ENCODE measurements around the gene TBXA2R. TPM values are rescaled to one million over a fixed set of nuclear protein-coding genes. Genes with fewer than 3 reads are reported as not detected.

Gene TBXA2R
- polyA plus RNA-seq, 4 donors: 1.4 to 3.9 (median 3.2) TPM

DNA sequence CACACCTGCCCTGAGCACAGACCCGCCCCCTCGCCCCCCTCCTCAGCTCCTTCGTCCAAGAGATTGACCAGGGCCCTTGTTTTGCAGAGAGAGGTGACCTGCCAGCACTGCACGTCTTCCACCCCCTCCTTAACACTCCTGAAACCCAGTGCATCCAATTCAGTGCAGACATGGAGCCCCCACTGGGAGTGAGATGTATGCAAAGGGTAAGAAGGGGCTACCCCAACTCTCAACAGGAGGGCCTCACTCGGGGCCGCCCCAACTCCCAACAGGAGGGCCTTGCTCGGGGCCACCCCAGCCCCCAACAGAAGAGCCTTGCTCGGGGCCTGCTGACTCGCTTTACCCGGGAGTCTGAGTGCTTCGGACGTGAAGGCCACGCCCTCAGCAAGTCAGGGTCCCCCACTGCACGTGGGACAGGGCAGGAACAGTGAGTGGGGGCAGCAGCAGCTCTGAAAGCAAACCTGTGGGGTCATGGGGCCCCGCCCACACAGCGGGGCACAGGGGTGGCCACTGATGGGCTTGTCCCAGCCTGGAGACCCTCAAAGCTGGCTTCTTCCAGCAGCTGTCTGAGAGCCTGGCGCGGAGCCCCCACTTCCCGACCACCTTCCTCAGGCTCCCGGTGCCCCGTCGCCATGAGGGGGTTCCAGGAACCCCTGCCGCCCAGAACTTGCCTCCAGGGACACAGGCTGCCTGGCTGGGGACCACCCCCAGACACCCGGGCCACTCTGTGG is 14.3 kb upstream of the TBXA2R start:
- no peak for DNase-seq (ENCODE audit: low read depth in 4 of 4, low spot score in 3 of 4)

DNA sequence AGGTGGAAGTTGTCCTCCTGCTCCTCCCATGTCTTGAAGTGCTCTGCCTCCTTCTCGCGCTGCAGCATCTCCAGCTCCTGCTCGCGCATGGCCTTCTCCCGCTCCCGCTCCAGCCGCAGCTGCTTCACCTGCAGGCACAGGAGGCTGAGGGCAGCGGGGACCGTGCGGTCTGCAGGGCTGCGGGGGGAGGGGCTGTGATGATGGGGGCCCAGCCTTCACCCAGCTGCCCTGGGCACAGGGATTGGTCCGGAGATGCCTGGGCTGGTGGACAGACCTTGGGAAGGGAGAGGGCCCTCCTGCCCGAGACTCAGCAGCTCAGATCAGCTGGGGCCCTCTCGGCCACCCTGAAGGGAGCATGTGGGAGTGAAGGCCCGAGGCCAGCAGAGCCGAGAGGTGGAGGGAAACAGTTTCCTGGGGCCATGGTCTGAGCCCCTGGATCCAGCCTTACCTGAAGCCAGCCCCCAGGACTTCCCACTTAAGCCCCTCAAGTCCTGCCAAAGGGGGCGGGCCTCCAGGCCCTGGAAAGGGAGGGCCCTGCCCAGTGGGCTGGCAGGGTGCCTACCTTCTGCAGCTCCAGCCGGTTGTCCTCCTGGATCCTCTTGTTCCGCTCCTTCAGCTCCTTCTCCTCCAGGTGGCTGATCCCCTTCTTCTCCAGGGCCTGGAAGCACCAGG is 13.6 kb upstream of the TBXA2R start:
- DNase-seq (ENCODE audit: low read depth in 4 of 4, low spot score in 3 of 4): no peak

DNA sequence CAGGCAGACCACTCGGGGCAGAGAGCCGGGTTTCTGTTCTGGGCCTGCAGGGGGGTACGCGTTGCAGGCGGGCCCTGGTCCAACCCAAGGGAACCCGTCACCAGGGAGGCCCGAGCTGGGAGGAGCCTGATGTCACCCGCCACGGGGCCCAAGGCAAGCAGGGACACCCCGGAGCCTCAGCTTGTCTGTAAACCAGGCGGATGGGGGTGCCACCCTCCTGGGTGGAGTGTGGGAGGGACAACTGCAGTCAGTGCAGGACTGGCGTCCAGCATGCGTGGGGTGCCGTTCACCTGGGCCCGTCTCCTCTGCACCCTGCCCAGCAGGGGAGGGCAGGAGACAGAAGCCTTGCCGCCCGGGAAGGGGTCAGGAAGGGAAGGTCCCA is 12.9 kb upstream of the TBXA2R start:
- no peak for DNase-seq (ENCODE audit: low read depth in 4 of 4, low spot score in 3 of 4)

DNA sequence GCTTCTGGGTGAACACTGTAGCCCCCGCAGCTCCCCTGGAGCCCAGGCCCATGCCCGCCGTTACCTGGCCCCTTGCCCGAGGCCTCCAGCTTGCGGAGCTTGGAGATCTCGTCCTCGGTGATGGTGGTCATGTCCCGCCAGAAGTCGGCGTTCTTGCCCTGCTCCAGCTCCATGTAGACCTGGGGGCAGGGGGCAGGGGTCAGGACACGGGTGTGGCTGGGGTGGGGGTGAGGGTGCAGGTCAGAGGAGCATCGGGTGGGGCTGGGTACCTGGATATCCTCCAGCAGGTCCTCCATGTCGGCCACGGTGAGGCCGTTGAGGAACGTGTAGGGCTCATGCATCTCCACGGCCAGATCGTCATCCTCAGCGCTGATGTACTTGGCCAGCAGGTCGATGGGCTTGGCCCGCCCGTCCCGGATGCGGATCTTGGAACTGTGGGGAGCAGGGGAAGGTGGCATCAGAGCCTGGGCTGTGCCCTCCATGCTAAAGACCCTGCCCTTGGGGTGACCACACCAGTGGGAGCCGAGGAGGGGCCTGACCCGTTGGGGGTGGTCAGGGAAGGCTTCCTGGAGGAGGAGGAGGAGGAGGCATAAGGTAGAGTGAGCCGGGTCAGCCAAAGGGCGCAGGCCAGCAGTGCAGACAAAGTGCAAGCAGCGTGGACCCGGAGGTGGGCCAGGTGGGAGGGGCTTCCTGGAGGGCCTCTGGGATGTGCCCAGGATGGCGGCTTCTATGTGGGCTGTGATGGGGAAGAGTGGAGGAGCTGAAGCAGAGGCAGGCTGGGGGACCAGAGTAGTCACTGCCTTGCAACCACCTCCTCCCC is 12.3 kb upstream of the TBXA2R start:
- DNase-seq (ENCODE audit: low read depth in 4 of 4, low spot score in 3 of 4): no peak

DNA sequence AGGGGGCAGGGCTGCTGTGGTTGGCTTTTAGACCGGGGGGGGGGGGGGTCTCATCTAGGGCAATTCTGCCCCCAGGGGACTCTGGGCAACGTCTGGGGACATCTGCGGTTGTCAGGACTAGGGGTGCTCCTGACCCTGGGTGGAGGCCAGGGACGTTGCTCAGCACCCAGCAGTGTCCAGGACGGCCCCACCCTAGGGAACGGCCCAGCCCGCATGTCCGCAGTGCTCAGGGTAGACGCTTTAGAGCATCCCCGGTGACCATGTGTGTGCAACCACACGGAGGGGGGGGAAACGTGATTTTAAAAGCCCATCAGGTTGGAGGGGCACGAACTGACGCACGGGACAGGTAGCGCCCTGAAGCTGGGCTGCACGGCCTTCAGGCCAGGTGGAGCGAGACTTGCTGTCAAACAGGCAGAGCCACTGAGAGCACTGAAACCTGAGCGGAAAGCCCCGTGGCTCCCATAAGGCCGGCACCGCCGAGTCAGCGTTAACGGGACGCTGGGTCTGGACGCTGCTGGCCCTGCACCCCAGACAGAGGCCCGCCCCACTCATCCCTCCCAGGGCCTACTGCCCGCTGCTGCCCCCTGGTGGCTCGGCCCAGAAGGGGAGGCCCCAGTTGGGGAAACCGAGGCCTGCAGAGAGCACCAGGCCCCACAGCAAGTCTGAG is 11.6 kb upstream of the TBXA2R start:
- no peak for DNase-seq (ENCODE audit: low read depth in 4 of 4, low spot score in 3 of 4)

DNA sequence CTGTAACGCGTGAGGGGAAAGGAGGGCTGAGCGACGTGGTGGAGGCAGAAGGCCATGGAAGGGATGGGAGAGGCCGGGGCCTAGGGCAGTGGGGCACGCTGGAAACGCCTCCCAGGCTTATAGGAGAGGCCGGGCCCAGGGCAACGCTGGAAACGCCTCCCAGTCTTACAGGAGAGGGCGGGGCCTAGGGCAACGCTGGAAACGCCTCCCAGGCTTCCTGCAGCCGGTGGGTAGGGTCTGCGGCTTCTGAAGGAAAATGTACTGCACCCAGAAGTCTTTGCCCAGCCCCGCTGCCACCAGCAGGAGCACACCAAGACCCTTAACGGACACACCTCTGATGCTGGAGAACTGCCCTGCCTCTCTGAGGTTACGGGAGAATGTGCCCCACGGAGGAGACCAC is 10.8 kb upstream of the TBXA2R start:
- no peak for DNase-seq (ENCODE audit: low read depth in 4 of 4, low spot score in 3 of 4)

DNA sequence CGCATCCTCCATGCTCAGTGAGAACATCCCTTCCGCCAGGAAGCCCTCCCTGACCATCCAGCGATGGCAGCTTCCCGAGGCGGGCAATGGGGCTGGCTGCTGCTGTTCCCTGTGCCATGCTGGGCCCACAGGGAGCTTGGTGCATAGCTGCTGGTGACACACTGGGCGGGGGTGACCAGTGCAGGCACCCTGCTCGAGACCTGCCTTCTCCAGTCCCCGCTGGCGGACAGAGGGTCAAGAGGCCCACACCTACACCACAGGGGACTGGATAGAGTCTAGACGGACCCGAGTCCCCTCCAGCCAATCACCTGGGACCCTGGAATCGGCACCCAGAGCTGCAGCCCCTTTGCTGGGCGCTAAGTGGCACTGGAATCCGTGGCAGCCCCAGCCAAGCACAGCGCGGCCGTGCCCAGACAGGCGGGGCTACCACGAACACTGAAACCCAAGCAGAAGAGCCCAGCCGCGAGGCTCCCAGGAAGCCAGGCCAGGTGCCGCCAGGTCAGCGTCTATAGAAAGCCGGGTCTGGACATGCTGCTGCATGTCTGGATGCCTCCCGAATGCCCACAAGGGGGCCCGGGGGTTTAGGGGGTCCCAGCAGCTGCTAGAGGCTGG is 9.0 kb upstream of the TBXA2R start:
- no peak for DNase-seq (ENCODE audit: low read depth in 4 of 4, low spot score in 3 of 4)

DNA sequence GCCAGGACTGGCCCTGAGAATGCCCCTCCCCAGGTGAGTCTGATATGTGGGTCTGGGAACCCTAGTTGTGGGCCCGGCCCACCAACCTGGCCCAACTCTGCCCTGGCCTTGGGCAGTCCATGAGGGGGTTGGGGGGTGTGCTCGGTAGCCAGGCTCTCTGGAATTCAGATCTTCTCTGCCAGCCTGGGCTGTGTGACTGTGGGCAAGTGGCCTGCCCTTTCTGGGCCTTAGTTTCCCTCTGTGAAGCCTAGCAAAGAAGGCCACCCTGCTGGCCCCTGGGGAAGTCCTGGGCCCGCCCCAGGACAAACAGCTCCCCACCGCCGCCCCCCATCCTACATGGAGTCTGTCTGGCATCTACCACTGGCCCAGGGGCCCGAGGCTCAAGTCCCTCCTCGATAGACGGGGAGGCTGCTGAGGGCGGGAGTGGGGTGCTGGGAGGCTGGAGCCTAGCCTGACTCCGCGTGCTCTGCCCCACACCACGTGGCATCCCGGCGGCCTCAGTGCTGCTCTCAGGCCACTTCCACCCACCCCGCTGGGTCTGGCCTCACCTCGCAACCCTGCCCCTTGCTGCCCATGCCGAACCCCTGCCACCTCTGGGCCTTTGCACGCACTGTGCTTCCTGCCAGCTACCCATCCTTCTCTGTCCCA is 8.3 kb upstream of the TBXA2R start:
- DNase-seq (ENCODE audit: low read depth in 4 of 4, low spot score in 3 of 4): no peak

DNA sequence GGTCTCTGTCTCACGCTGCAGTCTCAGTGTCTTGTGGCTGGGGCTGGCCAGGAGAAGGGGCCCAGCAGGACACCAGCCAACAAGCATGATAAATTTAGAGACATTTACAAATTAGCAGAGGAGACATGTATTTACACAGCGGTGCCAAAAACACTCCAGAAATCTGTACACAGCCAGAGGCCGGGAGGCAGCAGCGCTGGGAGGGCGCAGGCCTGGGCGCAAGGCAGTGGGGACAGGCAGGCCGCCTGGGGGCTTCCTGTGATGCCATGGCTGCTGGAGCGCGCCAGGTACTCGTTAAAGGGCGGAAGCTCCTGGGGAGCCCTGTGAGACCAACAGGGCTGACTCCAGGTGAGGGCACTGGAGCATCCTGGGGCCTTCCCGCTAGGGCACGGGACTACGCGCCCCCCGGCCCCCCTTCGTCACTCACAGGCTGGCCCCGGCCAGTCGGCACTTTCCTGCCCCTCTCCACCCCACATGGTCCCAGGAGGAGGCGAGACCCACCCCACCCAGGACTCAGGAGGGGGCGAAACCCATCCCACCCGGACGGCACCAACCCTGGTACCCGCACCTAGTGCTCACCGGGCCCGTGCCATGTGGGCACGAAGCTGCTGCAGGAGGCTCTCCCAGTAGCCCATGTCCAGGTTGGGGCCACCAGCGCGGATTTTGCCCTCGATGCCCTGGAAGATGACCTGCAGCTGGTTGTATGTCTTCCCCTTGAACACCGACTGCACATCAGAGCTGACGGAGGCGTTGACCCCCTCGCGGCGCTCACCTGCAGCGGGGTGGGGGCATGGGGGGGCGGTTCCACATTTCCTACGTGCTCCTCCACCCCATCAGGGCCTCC is 7.4 kb upstream of the TBXA2R start:
- no peak for DNase-seq (ENCODE audit: low read depth in 4 of 4, low spot score in 3 of 4)

DNA sequence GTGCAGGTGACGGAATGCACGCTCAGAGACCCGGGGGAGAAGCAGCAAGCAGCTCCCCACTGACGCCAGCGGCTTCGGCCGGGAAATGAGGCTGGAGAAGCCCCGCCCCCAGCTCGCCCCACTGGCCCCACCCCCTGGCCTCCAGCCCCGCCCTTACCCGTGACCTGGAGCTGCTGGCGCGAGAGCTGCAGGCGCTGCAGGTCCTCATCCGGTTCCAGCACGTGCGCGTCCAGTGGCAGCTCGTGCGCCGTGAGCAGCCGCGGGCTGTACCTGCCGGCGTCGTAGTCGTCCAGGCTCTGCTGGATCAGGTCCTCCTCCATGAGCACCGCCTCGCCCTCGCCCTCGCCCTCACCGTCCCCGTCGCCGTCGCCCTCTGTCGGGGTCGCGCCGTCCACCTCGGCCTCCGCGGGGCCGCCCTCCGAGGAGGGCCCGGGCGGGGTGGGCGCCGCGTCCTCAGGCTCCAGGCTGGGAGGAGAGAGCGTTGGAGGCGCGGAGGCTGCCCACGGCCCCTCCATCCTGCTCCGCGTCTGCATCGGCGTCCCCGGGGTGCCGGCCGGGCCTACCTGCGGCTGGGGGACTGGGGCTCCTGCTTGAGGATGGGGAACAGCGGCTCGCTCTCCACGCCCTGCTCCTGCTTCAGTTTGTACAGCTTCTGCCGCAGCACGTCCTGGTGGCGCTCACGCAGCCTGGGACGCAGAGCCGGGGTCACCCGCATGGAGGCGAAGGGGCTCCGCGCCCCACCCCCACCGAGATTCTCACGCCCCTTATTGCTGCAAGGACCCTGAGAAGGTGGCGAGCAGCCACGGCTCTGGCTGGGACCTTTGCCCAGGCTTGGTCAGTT is 6.4 kb upstream of the TBXA2R start:
- no peak for DNase-seq (ENCODE audit: low read depth in 4 of 4, low spot score in 3 of 4)

DNA sequence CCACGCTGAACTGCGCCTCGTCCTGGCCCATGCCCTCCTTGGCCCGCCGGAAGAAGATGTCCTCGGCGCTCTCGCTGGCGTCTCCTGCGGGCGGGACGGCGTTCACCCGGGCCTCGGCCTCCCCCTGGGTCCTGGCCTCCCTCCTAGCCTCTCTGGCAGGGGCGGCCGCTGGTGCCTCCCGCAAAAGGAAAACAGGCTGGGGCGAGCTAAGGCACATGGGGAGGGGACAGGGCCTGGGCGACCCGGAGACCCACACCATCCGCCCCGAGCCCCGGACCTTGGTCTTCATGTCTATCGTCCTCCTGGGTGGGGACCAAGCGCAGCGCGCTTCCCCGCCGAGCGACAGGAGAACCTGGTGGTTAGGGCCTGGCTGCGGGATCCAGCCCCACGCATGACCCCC is 5.7 kb upstream of the TBXA2R start:
- DNase-seq (ENCODE audit: low read depth in 4 of 4, low spot score in 3 of 4): no peak

DNA sequence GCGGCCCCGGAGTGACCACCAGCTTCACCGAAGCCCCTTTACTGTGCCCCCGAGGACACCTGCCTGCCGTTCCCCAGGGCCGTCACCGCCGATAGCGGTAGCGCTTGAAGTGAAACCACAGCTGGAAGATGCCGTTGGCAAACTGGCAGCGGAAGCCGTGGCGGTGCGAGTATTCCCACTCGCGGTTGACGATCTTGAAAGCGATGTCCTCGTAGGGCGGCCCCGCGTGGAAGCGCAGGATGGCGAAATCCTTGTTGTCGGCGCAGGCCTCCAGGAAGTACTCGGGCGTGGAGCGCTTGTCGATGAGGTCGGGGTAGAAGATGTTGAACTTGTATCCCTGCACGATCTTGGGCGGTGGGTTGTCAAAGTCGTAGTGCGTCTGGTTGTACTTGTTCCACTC is 5.2 kb upstream of the TBXA2R start:
- no peak for DNase-seq (ENCODE audit: low read depth in 4 of 4, low spot score in 3 of 4)

DNA sequence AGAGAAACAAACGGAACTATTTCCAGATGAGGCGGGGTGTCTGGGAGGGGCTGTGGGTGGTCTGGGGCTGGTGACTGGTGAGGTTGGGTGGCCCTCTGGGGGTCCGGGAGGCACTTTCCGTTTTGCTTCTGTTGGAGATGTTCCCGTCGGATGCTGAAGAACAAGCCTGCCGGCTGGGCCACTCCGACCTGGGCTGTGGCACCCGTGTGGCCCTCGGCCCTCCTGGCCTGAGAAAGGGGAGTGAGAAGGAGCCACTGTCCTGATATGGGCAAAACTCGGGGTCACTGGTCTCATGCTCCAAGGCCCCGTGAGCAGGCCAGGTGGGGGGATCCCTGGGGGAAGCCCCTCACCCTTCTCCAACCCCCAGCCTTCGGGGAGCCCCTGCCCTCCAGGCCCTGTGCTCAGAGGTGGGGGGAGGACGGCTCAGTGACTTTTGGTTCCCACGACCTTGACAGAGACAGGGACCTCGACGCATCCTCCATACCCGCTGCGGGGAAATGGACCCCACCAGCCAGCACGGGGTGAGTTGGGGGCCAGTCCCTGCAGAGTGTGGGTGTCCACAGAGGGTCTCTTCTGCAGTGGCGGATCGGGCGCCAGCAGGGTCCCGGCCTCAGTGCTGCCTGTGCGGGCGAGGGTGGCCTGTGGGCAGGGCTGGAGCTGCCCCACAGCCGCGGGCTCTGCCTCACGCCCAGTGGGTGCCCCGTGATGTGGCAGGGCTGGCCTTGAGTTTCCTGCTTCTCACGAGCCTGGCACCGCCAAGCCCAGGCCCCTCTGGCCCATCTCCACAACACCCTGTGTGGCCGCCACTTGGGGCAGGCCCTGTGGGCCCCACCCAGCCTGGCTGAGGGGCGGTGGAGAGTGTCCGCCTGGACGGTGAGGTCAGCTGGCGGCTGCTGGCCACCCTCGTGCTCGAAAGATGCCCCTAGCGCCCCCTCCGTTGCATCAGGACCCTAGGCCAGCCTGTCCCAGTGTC is 4.4 kb upstream of the TBXA2R start:
- no peak for DNase-seq (ENCODE audit: low read depth in 4 of 4, low spot score in 3 of 4)

DNA sequence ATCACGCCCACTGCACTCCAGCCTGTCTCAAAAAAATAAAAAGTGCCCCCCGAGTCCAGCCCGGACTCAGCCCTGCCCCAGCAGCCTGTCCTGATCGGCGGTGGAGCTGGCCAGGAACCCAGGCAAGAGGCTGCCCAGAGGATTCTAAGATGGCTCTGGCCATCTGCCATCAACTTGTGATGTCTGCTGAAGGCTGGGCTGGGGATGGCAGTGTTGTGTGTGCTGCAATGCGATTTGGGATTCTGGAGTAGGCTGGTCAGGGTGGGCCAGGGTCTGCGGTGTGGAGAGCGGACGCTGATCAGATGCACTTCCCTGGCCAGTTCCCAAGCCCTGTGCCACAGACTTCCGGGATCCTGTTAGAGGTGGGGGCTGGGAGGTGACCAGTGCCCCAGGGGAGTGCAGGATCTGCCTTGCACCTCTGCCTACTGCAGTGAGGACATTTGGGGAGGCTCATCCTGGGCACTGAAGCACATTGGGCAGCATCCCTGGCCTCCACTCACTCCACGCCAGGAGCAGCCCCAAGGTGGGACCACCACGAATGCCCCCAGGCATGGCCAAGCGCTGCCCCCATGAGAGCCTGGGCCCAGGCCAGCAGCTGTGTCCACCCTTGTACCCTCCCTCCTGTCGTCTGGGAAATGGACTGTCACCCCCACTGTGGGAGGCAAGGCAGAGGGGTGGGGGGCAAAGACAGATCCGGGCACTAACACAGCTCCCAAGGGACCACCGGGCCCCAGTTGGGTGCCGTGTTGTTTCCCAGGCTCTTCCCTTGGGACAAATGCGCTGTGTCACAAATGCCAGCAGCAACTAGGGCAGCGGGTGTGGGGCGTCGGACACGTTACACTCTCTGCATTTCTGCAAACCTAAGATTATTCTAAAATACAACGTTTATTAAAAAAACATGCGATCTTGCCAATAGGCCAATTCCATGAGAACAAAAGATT is 3.4 kb upstream of the TBXA2R start:
- DNase-seq (ENCODE audit: low read depth in 4 of 4, low spot score in 3 of 4): no peak

DNA sequence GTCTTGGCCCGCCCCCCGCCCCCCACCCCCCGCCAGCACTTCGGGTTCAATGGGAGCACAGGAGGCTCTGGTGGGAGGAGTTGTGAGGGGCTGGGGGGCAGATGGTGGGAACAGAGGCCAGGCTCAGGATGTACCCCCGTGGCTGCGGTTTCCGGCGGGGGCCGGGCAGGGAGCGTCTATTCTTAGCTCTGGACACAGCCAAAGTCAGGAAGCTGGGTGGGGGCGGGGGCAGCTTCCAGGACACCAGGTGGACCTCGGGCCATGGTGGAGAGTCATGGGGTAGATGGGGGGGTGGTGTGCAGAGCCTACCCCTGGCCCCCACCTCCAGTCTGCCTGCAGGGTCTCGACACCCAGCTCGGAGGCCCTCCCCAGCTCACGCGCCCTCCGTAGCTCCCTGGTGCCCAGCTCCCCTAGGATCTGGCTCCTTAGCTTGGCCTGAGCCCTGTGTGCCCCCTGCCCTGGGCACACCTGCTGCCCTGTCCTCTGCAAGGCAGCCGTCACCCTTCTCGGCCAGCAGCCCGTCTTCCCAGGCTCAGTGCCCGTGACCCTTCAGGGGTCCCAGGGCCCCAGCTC is 2.2 kb upstream of the TBXA2R start:
- no peak for DNase-seq (ENCODE audit: low read depth in 4 of 4, low spot score in 3 of 4)

Measured in left renal pelvis (tissue), 4 donors.